Measurements from ENCODE around the gene PSMA6.

PSMA6 gene

GRCh38 chr14:35284506-35284905 lies 7.7 kb upstream of the PSMA6 start:
- Histone ChIP-seq H3K27ac (peak overlapping the region; percentile 96), H3K4me3 (no peak overlapping the region), H3K27me3 (no peaks in the 10 kb centered on the region), H3K9ac (peak overlapping the region; percentile 98), H3K4me1 (peaks cover 70% of the 10 kb centered on the region), H4K20me1 (no peaks in the 10 kb centered on the region), H3K9me3 (peaks cover 4% of the 10 kb centered on the region; the same call in 1 of the 2 replicates), H3K36me3 (peaks cover 21% of the 10 kb centered on the region), H3K4me2 (peak overlapping the region; percentile 79)
- TF ChIP-seq Cebpa-rat (IDR thresholded peaks at IDR 0.05): no peak

- Histone ChIP-seq H3K4me1 (peaks cover 79% of the 10 kb centered on the region), H3K4me3 (peak overlapping the region; percentile 58), H3K9me3 (peaks cover 4% of the 10 kb centered on the region; the same call in 1 of the 2 replicates), H3K36me3 (peaks cover 15% of the 10 kb centered on the region), H4K20me1 (no peaks in the 10 kb centered on the region), H3K9ac (peak overlapping the region; percentile 98), H3K4me2 (peak overlapping the region; percentile 79), H3K27me3 (no peaks in the 10 kb centered on the region), H3K27ac (peak overlapping the region; percentile 96)
- peak; percentile 29; the same call in 1 of the 2 replicates for TF ChIP-seq Cebpa-rat (IDR thresholded peaks at IDR 0.05)
Observed at GRCh38 chr14:35285168-35286002, 6.8 kb upstream of the PSMA6 start.

GRCh38 chr14:35286003-35286600 lies 6.1 kb upstream of the PSMA6 start:
- peak overlapping the region; percentile 98 for H3K9ac ChIP-seq
- peak overlapping the region; percentile 58 for H3K4me3 ChIP-seq
- no peaks in the 10 kb centered on the region for H4K20me1 ChIP-seq
- TF ChIP-seq Cebpa-rat (IDR thresholded peaks at IDR 0.05): no peak
- peaks cover 4% of the 10 kb centered on the region; the same call in 1 of the 2 replicates for H3K9me3 ChIP-seq
- no peaks in the 10 kb centered on the region for H3K27me3 ChIP-seq
- H3K4me2 ChIP-seq: peak overlapping the region; percentile 79
- H3K4me1 ChIP-seq: peaks cover 85% of the 10 kb centered on the region
- peaks cover 11% of the 10 kb centered on the region; the same call in 1 of the 2 replicates for H3K36me3 ChIP-seq
- peak overlapping the region; percentile 96 for H3K27ac ChIP-seq

GRCh38 chr14:35286707-35287106 lies 5.5 kb upstream of the PSMA6 start:
- H3K4me2 ChIP-seq: peak overlapping the region; percentile 79
- H3K9me3 ChIP-seq: peaks cover 4% of the 10 kb centered on the region; the same call in 1 of the 2 replicates
- H3K9ac ChIP-seq: peak overlapping the region; percentile 98
- H4K20me1 ChIP-seq: no peaks in the 10 kb centered on the region
- peak overlapping the region; percentile 58 for H3K4me3 ChIP-seq
- peaks cover 79% of the 10 kb centered on the region for H3K4me1 ChIP-seq
- H3K27me3 ChIP-seq: no peaks in the 10 kb centered on the region
- TF ChIP-seq Cebpa-rat (IDR thresholded peaks at IDR 0.05): no peak
- peaks cover 10% of the 10 kb centered on the region; the same call in 1 of the 2 replicates for H3K36me3 ChIP-seq
- H3K27ac ChIP-seq: peak overlapping the region; percentile 96

- peak overlapping the region; percentile 58 for H3K4me3 ChIP-seq
- H3K27me3 ChIP-seq: no peaks in the 10 kb centered on the region
- no peak for TF ChIP-seq Cebpa-rat (IDR thresholded peaks at IDR 0.05)
- peaks cover 76% of the 10 kb centered on the region for H3K4me1 ChIP-seq
- H4K20me1 ChIP-seq: no peaks in the 10 kb centered on the region
- H3K9ac ChIP-seq: peak overlapping the region; percentile 98
- H3K36me3 ChIP-seq: peaks cover 2% of the 10 kb centered on the region; the same call in 1 of the 2 replicates
- peak overlapping the region; percentile 79 for H3K4me2 ChIP-seq
- peak overlapping the region; percentile 96 for H3K27ac ChIP-seq
- H3K9me3 ChIP-seq: peaks cover under 1% of the 10 kb centered on the region; the same call in 1 of the 2 replicates
Observed at GRCh38 chr14:35287431-35288013, 4.7 kb upstream of the PSMA6 start.

- Histone ChIP-seq H3K9ac (peak overlapping the region; percentile 98), H3K9me3 (no peaks in the 10 kb centered on the region), H3K4me1 (peaks cover 55% of the 10 kb centered on the region), H3K4me2 (peak overlapping the region; percentile 79), H4K20me1 (peaks cover 7% of the 10 kb centered on the region), H3K27ac (peak overlapping the region; percentile 96), H3K36me3 (peaks cover 7% of the 10 kb centered on the region), H3K4me3 (peak overlapping the region; percentile 84; the same call in 1 of the 2 replicates), H3K27me3 (no peaks in the 10 kb centered on the region)
- no peak for TF ChIP-seq Cebpa-rat (IDR thresholded peaks at IDR 0.05)
Observed at GRCh38 chr14:35289623-35290022, 2.6 kb upstream of the PSMA6 start.

- peak overlapping the region; percentile 92 for H3K4me2 ChIP-seq
Observed at GRCh38 chr14:35292770-35293561, 784 bp downstream of the PSMA6 start.

GRCh38 chr14:35295845-35296161 lies 3.6 kb downstream of the PSMA6 start:
- no peaks in the 10 kb centered on the region for H3K9me3 ChIP-seq
- no peak for TF ChIP-seq Cebpa-rat (IDR thresholded peaks at IDR 0.05)
- peaks cover 63% of the 10 kb centered on the region for H3K4me1 ChIP-seq
- peaks cover 61% of the 10 kb centered on the region for H3K36me3 ChIP-seq
- H3K27ac ChIP-seq: peak overlapping the region; percentile 96
- peaks cover 69% of the 10 kb centered on the region for H4K20me1 ChIP-seq
- H3K4me3 ChIP-seq: peak overlapping the region; percentile 84
- no peaks in the 10 kb centered on the region for H3K27me3 ChIP-seq
- H3K4me2 ChIP-seq: peak overlapping the region; percentile 92
- H3K9ac ChIP-seq: peak overlapping the region; percentile 98

More at GRCh38 chr14:35292770-35293561, 784 bp downstream of the PSMA6 start:
- peaks cover 35% of the 10 kb centered on the region for H3K36me3 ChIP-seq
- no peaks in the 10 kb centered on the region for H3K27me3 ChIP-seq
- TF ChIP-seq Cebpa-rat (IDR thresholded peaks at IDR 0.05): no peak
- H4K20me1 ChIP-seq: peaks cover 41% of the 10 kb centered on the region
- H3K9me3 ChIP-seq: no peaks in the 10 kb centered on the region
- H3K4me3 ChIP-seq: peak overlapping the region; percentile 84
- peak overlapping the region; percentile 98 for H3K9ac ChIP-seq
- H3K27ac ChIP-seq: peak overlapping the region; percentile 96
- H3K4me1 ChIP-seq: peaks cover 63% of the 10 kb centered on the region

- no peaks in the 10 kb centered on the region for H3K27me3 ChIP-seq
- peaks cover 67% of the 10 kb centered on the region for H3K36me3 ChIP-seq
- no peak for TF ChIP-seq Cebpa-rat (IDR thresholded peaks at IDR 0.05)
- 0 out of 2 replicates have a peak overlapping the region, but pooled peaks have one; percentile 96 for H3K27ac ChIP-seq
- peaks cover 67% of the 10 kb centered on the region for H3K4me1 ChIP-seq
- H3K4me2 ChIP-seq: peak overlapping the region; percentile 92
- H3K9ac ChIP-seq: peak overlapping the region; percentile 98
- H3K4me3 ChIP-seq: peak overlapping the region; percentile 84
- peaks cover 76% of the 10 kb centered on the region for H4K20me1 ChIP-seq
- H3K9me3 ChIP-seq: no peaks in the 10 kb centered on the region
Observed at GRCh38 chr14:35296545-35296944, 4.4 kb downstream of the PSMA6 start.

Data from BLaER1 (cell line).